Measurements from ENCODE around the gene DCST2. TPM values are rescaled to one million over a fixed set of nuclear protein-coding genes. Genes with fewer than 3 reads are reported as not detected.

Gene DCST2
- total RNA-seq, 1 donor from 2014 or later = 1.4 TPM

DNA sequence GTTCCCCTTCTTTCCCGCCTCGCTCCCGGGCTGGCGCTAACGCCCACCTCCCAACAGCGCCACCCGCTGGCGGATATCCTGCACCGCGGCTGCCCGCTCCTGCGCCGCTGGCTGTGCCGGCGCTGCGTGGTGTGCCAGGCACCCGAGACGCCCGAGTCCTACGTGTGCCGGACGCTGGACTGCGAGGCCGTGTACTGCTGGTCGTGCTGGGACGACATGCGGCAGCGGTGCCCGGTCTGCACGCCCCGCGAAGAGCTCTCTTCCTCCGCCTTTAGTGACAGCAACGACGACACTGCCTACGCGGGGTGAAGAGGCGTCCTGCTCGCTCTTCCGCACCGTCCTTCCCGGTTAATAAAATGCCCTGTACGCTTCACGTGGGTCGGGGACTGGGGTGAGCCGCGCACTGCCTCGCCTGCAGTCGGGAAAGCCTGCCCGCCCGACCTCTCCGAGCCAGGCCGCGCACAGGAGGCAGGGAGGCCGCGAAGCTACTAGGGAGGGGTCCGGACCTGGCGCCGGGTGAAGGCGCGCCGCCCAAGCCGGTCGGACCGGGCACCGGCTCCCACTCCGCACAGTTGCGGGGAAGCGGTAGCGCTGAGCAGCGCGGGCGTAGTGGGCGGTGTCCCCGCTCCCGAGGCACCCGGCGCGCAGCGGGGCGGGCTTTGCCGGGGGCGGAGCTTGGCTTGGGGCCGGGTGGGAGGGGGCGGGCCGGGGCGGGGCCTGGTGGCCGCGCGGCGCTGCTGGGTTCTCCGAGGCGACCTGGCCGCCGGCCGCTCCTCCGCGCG is 17.2 kb upstream of the DCST2 start, which contains the start of gene ADAM15:
TSS of gene ADAM15 (plus strand) at position 757 of the 782 bp plus-strand sequence. CDS start 71 bp downstream, outside the sequence.
- DNase-seq (ENCODE audit: low spot score) = peak; percentile 88
- ATAC-seq = peak; percentile 84

DNA sequence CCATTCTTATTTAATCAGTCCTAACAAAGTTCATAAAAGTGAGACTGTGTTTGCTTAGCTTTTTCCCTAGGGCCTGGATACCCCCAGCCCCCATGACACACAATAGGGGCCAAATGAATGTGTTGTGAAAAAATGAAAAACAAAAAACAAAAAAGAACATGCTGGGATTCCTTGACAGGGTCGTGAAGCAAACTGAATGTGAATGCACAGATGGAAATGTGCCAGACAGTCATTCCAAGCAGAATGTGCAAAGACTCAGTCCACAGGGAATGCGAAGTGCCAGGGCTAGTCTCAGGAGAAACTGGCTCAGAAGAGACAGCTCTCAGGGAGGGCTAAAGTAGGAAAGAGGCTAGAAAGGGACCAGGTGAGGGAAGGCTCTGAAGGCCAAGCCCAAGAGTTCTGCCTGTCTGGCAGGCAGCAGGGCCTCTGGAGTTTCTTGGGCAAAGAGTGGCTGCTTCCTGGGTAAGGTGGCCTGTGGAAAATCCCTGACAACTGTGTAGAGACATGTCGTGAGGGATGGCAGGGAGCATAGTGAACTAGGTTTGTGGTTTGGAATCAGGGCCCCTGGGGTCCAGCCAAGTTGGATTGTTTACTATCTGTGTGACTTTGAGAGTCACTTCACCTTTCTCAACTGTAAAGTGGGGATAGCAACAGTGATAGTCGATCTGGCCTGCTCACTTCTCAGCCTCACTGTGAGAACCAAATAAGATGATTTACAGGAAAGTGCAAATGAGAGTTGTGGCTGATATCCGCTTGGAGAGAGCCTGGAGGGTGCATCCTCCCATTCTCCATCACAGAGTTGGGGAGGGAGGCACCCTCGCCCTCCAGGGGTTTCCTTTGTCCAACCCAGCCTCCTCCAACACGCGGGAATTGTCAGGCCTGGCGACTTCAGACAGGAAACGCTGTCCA is 16.3 kb upstream of the DCST2 start:
- DNase-seq (ENCODE audit: low spot score) (peak; percentile 63), ATAC-seq (peak; percentile 2)

DNA sequence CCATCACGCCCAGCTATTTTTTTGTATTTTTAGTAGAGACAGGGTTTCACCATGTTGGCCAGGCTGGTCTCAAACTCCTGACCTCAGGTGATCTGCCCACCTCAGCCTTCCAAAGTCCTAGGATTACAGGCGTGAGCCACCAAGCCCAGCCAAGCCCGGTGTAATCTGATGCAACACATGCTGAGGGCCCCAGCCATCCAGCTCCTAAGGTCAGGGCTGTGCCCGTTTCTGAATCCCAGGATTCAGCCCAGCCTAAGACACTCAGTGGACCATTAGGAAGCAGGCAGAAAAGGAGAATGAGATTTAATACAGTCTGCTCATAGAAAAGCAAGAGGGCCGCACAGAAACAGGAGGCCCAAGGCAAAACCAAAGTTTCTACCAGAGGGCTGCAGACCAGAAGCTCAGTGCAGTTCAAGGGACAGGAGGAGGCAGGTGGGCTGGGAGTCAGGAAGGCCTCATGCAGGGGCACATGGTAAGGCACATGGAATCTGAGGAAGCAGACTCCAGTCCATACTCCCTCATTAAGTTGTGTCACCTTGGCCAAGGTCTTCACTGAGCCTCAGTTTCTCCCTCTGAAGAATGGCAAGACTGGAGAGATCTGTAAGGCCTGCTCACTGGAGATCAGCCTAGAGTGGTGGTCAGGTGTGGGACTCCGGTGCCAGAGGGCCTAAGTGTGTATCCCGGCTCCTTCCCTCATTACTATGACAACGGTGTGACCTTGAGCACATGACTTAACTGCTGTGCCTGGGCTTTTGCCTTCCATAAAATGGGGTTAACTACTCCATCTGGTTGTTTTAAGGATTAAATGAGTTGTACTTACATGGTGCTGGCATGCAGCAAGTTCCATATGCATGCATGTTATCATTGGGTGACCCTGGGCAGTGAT is 15.1 kb upstream of the DCST2 start:
- peak; percentile 74 for DNase-seq (ENCODE audit: low spot score)
- peak; percentile 10 for ATAC-seq

DNA sequence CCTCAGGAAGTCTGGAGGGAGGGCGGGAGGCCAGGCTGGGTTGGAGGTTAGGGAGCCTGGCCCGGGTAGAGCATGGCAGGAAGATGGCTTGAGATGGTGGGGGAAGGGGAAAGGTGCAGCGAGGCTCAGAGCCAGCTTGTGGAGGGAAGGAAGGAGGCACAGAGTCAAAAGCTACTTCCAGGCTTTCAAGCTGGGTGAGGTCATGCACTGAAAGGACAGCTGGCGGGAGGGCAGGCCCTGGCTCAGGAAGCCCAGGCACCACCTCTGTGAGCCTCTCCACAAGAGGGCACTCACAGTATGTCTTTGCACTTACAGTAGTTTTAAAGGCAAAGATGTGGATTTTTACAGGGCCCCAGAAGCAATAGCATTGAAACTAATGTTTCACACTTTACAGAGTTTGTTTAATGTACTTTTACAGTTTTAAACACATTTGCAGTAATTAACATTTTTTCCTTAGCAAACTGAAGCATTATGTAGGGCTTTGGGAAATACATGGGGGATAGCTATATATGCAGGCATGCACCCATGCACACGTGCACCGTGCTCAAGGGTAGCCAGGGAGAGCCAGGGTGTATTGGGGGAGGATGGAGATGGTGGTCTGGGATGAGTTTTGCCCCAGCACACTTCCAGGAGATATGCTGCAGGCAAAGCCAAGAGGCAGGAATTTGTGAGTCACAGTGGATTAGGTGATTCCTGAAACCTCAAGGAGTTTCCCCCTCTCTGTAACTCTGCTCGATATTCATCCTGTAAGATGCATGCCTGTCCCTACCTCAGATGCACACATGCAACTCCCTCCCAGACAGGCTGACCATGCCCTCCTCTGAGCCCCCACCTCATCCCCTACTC is 11.5 kb upstream of the DCST2 start:
- ATAC-seq (peak; percentile 89), DNase-seq (ENCODE audit: low spot score) (peak; percentile 86)

DNA sequence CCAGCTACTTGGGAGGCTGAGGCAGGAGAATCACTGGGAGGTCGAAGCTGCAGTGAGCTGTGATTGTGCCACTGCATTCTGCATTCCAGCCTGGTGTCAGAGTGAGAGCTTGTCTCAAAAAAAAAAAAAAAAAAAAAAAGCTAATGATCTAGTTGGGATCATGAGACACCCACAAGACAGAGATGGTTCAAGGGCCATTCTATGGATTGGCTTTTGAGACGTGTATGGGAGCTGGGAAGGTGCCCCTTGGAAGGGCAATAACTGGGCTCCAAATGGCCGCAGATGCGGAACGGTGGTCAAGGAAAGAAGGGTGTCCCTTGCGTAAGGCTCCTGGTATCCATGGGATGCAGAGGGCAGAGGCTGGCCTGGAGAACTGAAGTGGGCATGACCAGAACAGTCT is 10.8 kb upstream of the DCST2 start:
- ATAC-seq (no peak), DNase-seq (ENCODE audit: low spot score) (no peak)

DNA sequence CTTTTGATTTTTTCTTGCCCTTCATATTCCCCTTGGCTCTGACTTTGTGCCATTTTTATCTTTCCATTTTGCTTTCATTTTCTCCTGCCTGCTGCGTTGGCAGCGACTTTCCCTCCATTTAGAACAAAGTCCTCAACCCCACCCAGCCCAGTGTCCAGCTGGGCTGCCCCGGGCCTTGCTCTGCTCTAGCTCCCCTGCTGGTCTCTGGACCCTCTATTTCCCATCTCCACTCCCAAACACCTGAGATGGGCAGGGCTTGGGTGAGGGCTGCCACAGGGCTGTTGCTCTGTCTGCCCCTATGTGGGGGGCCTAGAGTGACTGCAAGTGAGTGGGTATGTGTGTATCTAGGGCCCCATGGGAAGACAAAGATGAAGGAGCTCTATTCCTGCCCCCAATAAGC is 10.2 kb upstream of the DCST2 start:
- DNase-seq (ENCODE audit: low spot score) = no peak
- ATAC-seq = peak; percentile 58

DNA sequence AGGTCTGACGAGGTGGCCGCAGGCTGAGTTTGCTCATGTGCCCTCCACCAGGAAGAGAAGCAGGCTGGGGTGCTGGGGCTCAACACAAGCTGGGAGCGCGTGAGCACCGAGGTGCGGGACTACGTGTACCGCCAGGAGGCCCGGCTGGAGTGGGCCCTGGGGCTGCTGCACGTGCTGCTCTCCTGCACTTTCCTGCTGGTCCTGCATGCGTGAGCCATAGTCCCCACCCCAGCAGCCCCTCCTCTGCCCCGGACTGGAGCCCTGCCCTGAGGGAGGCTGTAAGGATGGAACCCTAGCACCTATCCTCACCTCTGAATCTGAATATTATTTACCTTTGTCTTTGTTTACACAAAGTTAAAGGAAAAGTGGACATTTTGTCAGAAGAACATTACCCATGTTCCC is 9.7 kb upstream of the DCST2 start:
- ATAC-seq (peak; percentile 53), DNase-seq (ENCODE audit: low spot score) (peak; percentile 68)

DNA sequence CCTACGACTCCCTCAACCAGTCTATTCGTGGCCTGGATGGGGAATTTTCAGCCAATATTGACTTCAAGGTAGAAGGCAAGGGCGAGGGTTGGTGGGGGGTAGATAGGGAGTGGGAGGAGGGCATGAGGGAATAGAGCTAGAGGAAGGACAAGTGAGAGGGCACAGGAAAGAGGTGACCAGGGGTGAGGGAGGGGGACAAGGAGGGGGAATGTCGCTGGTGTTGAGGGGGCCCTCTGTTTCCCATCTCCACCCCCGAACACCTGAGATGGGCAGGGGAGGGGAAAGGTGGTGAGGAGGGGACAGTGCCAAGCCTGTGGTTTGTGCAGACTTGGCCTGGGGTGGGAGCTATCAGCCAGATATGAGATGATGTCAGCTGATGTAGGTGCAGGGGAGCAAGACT is 9.2 kb upstream of the DCST2 start:
- DNase-seq (ENCODE audit: low spot score) (no peak), ATAC-seq (no peak)

DNA sequence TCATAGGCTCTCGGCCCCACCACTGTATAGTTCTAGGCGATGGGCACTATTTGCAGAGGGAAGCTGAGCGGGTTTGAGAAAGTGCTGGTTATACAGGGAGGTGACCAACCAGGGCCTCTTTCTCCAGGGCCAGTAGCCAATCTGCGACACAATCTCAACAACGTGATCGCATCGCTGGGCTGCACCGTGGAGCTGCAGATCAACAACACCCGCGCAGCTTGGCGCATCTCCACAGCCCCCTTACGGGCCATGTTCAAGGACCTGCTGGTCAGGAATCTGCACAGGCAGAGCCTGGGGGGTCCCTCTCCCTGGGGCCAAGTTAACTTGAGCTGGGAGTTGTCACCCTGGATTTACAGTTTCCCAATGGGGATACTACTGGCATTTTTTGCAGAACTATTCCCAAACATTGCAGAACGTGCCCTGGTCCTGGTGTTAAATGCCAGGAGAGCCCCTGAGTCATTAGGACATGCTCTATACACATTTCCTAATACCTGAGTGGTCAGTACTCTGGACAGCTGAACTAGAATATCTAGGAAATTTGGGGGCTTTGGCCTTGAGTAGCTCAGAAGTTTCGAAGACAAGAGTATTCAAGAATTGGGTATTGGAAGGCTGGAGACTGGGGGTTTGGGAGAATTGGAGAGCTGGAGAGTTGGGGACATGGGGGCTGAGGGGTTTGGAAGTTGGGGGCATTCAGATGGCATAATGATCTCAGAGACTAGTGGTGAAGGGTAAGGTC is 6.9 kb upstream of the DCST2 start:
- DNase-seq (ENCODE audit: low spot score) = no peak

DNA sequence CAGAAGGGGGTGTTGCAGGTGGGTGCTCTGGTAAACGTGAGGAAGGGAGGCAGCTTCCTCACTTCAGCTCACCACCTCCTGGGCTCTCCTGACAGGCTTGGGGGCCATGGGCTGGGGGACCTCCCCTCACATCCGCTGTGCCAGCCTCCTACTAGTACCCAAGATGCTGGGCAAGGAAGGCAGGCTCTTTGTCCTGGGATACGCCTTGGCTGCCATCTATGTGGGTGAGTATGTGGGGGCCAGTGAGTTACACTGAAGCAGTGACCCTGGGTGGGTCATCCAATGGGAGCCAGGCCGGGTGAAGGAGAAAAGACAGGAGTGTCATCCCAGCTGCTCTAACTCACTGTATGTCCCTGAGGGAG is 5.7 kb upstream of the DCST2 start:
- DNase-seq (ENCODE audit: low spot score) (no peak), ATAC-seq (no peak)

More for the DNA sequence above, 6.9 kb upstream of the DCST2 start:
- no peak for ATAC-seq

DNA sequence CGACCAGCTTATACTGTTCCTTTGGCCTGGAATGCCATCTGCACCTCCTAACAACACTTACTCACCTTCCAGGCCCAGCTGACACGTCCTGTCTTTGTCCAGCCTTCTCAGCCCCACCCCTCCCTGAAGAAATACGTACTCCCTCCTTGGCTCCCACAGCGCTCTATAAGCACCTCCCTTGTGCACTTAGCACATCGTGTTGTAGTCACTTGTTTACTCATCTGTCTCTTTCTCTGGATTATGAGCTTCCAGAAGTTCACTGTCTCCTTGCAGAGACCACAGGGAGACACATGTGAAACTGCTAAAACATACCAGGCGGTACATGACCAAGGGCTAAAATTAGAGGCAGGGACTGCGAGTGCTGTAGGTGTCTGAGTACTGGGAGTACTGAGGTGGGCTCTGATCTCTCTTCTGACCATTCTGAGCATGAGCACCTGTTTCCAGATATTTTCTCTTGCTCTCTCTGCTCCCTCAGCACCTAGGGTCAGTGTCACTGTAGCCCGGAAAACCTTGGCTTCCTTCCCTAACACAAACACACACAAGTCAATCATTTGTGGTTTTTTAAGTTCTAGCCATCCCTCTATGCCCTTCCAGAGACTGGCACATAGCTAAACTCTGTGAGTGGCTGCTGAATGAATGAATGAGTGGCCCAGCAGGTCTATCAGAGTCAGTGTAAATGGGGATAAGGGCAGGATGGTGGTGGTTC is 5.2 kb upstream of the DCST2 start:
- ATAC-seq (peak; percentile 68), DNase-seq (ENCODE audit: low spot score) (no peak)

DNA sequence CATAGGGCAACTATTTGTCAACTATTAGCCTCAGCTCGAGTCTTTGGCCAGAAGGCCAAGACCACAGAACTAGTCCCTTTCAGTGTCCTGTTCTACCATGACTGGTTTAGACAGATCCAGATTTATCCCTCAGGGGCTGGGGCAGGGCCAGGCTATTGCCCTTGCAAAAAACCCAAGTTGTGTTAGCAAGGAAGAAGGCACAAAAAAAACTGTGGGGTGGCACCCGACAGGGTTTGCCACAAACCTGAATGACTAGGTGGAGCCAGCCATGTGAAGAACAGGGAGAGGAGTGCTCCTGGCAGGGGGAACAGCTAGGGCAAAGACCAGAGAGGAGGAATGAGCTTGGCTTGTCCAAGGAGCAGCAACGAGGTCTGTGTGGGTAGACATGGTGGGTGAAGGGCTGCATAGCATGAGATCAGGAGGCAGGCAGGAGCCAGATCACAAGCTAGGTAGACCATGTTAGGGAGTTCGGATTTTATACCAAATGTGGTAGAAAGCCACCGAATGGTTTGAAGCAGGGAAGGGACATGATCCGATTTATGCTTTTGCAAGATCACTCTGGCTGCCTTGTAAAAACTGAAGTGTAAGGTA is 4.4 kb upstream of the DCST2 start:
- DNase-seq (ENCODE audit: low spot score) = no peak
- peak; percentile 15 for ATAC-seq

DNA sequence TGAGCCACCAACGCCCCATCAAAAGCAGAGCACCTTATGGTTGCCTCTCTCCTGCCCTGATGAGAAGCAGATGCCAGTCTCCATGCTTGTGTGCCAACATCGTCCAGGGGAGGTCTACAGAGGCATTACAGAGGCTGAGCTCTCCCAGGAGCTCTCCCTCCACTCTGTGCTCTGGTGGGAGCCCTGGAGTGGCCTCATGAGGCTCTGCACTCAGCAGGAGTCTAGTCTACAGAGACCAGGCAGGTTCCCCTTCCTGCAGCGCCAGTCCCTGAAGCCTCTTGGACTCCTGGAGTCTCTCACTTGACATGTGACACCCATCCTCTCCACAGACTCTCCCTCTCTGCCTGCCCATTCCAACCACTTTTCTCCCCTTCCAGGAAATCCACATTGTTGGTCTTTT is 3.5 kb upstream of the DCST2 start:
- DNase-seq (ENCODE audit: low spot score) (no peak), ATAC-seq (no peak)

DNA sequence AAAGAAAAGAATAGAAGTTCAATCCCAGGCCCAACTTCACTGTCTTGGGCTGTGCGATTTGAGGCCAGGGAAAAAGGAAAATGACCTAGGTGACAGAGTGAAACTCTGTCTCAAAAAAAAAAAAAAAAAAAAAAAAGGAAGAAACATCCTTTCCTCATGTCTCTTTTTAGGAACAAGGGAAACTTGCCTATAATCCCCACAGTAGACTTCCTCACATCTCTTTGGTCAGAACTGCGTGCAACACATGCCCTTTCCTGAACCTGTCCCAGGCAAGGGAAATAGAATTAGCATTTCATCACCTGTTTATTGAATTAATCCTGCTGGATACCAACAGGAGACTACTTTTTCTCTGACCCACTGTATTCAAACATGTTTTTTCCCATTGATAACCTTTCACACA is 2.4 kb upstream of the DCST2 start:
- no peak for DNase-seq (ENCODE audit: low spot score)
- no peak for ATAC-seq

DNA sequence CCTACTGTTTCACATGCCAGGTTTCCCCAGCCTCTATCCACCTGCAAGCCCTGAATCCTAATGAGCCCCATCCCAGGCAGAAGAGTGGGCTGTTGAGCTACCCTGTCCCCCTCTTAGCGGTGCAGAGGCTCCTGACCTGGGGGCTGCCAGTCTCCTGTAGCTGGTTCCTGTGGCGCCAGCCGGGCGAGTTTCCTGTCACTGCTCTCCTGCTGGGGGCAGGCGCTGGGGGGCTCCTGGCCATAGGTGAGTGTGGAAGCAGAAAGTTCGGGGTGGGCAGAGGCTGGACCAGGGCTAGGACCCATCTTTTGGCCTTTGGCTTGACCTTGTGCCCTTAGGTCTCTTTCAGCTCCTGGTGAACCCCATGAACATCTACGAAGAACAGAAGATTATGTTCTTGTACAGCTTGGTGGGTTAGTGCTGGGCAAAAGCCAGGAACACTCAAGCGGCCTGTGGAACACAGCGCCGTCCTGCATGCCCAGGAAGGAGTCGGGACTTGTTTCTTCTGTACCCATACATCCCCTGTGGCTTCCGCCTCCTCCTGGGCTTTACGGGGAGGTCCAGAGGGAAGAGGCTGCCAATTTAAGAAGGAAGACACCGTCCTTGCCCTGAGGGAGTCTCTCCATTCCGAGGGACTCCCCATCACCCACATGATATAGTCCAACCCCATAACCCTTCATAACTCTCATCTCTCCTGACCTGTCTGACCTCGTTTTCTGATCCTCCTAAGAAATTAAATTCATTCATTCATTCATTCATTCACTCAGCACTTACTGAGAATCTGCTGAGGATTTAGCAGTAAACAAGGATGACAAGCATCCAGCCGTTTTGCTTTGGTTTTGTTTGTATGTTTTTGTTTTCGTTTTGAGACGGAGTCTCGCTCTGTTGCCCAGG is 982 bp upstream of the DCST2 start:
- ATAC-seq (no peak), DNase-seq (ENCODE audit: low spot score) (no peak)

DNA sequence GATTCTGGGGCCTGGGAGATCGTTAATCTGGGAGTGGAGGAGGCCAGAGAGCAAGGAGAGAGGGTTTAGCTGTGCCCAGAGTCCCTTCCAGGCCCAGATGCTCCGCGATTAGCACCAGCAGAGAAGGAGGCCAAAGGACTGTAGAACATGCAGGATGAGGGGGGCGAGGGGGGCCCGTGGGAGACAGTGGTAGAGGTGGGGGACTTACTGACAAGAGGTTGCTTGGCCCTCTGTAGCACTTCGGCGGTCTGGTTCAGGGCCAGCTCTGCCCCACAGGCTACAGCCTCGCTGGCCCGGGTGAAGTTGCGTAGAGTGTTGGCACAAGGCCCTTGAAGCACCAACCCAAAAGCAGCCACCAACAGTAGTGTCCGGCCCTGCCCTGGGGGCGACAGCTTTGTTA is 695 bp downstream of the DCST2 start:
- DNase-seq (ENCODE audit: low spot score) (no peak), ATAC-seq (no peak)

DNA sequence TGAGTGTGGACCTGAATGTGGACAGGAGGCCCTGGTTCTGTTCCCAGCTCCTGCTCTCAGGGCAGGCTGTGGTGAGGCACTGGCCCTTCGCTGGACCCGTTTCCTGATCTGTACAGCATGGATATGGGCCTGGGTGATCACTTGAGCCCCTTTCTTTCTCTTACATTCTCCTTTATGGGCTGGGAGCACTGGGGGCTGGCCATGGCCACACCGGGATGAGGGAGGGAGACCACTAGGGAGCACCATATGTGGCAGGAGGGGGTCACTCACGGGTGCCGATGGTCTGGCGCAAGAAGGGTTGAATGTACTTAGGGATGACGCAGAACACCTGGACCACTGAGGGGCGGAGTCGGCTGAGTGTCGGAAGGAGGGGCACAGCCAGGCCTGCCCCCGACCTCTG is 2.7 kb downstream of the DCST2 start:
- ATAC-seq (no peak), DNase-seq (ENCODE audit: low spot score) (no peak)
